ENCODE measurements around the gene PTPN7.
"Not testable (repeated sequence)": the region's sequence is repeated elsewhere in the genome, so short reads cannot be mapped to it uniquely, and the experiment has no call there.

PTPN7 gene

DNA sequence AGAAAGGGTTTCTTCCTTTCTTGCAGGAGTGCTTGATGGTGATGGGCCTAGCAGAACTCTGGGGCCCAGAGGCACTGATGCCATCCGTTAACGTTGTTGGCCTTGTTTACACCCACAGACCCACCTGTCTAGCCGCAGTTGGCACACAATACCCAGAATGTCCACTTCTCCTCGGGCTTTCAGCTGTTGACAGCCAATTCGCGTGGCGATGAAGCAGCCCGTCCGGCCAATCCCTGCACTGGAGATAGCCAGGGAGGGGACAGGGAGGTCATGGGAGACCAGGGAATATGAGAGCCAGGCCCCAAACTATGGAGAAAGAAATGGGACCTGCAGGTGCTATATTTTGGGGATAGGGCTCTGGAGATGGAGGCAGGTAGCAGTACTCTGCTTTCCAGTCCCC is 10.2 kb downstream of the PTPN7 start:
- TF ChIP-seq CTCF (IDR thresholded peaks at IDR 0.05; ENCODE audit: low read depth, low read length) = no peak
- H3K4me3 ChIP-seq (replicated peaks in 1 of 2; ENCODE audit: low read depth in 2 of 2, low read length in 2 of 2) = no peak overlapping the region
- no peak for DNase-seq (ENCODE audit: low read depth in 2 of 2)

DNA sequence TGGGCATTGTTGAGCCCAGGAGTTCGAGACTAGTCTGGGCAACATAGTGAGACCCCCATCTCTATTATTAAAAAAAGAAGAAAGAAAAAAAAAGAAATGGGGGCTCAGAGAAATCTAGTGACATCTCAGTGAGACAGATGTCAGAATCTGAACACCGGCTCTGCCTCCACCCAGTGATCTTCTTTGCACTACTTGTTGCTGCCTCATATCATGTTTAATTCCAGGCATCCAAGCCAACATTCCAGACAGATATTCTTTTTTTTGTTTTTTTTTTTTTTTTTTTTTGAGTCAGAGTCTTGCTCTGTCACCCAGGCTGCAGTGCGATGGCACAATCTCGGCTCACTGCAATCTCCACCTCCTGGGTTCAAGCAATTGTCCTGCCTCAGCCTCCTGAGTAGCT is 10.8 kb downstream of the PTPN7 start:
- no peak overlapping the region for H3K4me3 ChIP-seq (replicated peaks in 1 of 2; ENCODE audit: low read depth in 2 of 2, low read length in 2 of 2)
- DNase-seq (ENCODE audit: low read depth in 2 of 2) = peak in 1 of 2 donors; percentile 42
- no peak for TF ChIP-seq CTCF (IDR thresholded peaks at IDR 0.05; ENCODE audit: low read depth, low read length)

- TF ChIP-seq CTCF (IDR thresholded peaks at IDR 0.05; ENCODE audit: low read depth, low read length) = no peak
- H3K4me3 ChIP-seq (replicated peaks in 1 of 2; ENCODE audit: low read depth in 2 of 2, low read length in 2 of 2) = no peak overlapping the region
- no peak for DNase-seq (ENCODE audit: low read depth in 2 of 2)
These were observed 12.0 kb downstream of the PTPN7 start for GRCh38 chr1:202148391-202148790.

DNA sequence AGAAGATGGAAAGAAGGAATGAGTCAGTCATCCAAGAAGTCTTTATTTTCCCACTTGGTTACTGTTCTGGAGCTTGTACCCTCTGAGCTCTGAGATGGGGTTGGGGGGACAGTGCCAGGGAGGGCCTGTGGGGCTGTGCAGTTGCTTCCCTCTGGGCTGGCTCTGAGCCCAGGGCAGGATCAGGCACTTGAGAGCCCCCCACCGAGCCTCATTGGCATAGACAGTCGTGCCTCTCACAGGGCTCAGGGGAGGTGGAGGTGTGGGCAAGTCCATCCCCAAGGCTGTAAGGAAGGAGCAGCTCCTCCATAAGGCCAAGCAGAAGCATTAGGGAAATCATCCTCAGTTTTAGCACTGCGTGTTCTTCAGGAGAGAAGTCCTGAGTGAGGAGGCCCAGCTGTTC is 13.4 kb downstream of the PTPN7 start:
- no peak for TF ChIP-seq CTCF (IDR thresholded peaks at IDR 0.05; ENCODE audit: low read depth, low read length)
- no peak for DNase-seq (ENCODE audit: low read depth in 2 of 2)
- no peak overlapping the region for H3K4me3 ChIP-seq (replicated peaks in 1 of 2; ENCODE audit: low read depth in 2 of 2, low read length in 2 of 2)

DNA sequence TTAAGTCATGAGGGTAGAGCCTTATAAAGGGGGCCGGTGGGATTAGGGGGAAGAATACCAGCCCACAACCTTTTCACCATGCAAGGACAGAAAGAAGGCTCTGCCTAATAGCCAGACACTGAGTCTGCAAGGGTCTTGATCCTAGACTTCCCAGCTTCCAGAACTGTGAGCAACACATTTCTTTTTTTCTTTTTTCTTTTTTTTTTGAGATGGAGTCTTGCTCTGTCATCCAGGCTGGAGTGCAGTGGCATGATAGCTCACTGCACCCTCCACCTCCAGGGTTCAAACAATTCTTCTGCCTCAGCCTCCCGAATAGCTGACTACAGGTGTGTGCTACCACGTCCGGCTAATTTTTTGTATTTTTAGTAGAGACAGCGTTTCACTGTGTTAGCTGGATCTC is 14.1 kb downstream of the PTPN7 start:
- no peak for TF ChIP-seq CTCF (IDR thresholded peaks at IDR 0.05; ENCODE audit: low read depth, low read length)
- DNase-seq (ENCODE audit: low read depth in 2 of 2) = no peak
- H3K4me3 ChIP-seq (replicated peaks in 1 of 2; ENCODE audit: low read depth in 2 of 2, low read length in 2 of 2) = no peak overlapping the region

DNA sequence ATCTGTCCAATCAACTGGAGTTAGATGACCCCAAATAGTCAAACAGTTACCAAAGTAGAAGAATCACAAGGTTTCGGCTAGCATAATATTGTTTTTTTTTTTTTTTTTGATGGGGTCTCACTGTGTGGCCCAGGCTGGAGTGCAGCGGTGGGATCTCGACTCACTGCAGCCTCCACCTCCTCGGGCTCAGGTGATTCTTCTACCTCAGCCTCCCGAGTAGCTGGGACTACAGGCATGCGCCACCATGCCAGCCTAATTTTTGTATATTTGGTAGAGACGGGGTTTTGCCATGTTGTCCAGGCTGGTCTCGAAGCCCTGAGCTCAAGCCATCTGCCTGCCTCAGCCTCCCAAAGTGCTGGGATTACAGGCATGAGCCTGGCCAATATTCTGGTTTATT is 14.7 kb downstream of the PTPN7 start:
- H3K4me3 ChIP-seq (replicated peaks in 1 of 2; ENCODE audit: low read depth in 2 of 2, low read length in 2 of 2); DNase-seq (ENCODE audit: low read depth in 2 of 2): not testable (repeated sequence)

- peak overlapping the region; percentile 59 to 91 for H3K4me3 ChIP-seq (replicated peaks in 1 of 2; ENCODE audit: low read depth in 2 of 2, low read length in 2 of 2)
- no peak for DNase-seq (ENCODE audit: low read depth in 2 of 2)
- no peak for TF ChIP-seq CTCF (IDR thresholded peaks at IDR 0.05; ENCODE audit: low read depth, low read length)
These were observed 15.2 kb downstream of the PTPN7 start for GRCh38 chr1:202145068-202145743.

Measured in cardiac fibroblast (primary cell).